ENCODE measurements around the gene ZNF311.

The ZNF311 gene

DNA sequence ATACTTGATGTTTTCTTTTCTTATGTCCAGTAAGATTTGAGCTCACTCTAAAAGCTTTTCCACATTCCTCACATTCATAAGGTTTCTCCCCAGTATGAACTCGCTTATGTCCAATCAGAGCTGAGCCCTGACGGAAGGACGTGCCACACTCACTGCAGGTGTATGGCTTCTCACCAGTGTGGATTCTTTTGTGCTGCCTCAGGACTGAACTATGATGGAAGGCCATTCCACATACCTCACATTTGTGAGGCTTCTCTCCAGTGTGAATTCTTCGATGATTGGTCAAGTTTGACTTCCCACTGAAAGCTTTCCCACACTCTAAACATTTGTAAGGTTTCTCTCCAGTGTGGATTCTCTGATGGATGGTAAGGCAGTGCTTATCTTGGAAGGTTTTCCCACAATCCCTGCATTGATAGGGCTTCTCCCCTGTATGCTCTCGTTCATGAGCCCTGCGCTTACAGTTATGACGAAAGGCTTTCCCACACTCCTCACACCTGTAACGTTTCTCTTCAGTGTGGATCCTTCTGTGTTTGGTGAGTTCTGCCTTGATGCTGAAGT is 9.9 kb downstream of the ZNF311 start:
- Histone ChIP-seq H3K36me3 (ENCODE audit: insufficient read depth, low read length) (no peaks in the 10 kb centered on the region), H3K4me3 (no peak overlapping the region), H3K27ac (no peak overlapping the region), H3K9me3 (ENCODE audit: low read depth, low read length) (no peaks in the 10 kb centered on the region), H3K9ac (ENCODE audit: insufficient read length) (no peak overlapping the region)
- DNase-seq (ENCODE audit: low read depth, low spot score): no peak
- TF ChIP-seq EZH2 (IDR thresholded peaks at IDR 0.05): no peak
- TF ChIP-seq FOXP2 (optimal IDR thresholded peaks at IDR 0.05; ENCODE audit: control extremely low read depth, extremely low read length, insufficient read depth): no peak
- no peak for TF ChIP-seq POLR2AphosphoS5 (IDR thresholded peaks at IDR 0.05; ENCODE audit: borderline replicate concordance, low read depth, low read length)

DNA sequence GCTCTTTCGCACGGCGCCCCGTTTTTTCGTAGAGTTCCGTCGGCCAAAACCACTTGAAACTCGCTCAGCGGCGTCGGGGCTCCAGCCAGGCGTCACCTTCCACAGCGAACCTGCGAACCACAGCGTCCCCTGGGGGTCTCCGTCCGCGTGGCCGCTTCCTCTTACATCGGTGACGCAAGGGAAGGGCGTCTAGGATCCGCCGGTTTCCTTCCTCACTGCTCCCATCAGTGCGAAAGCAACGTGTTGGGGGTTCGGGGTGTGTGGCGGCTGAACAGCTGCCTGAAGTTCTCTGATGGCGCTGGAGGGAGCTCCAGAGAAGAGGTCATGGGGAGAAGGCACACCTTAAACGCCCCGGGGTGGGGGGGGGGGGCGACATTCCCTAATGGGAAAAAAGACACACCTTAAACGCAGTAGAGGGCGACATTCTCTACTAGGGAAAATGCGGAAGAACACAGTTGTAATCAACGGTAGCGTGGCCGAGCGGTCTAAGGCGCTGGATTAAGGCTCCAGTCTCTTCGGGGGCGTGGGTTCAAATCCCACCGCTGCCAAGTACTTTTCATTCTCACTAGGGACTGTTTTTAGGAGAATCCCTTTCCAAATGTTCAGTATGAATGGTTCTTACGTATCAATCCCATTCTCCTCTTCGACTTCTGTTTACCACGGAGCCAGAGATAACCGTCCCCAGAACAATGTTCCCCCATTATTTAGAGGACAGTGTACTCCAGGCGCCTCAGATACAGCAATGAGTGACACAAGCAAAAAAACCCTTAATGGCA is 16.4 kb downstream of the ZNF311 start:
- H3K4me3 ChIP-seq: no peak overlapping the region
- H3K36me3 ChIP-seq (ENCODE audit: insufficient read depth, low read length): no peaks in the 10 kb centered on the region
- no peak for DNase-seq (ENCODE audit: low read depth, low spot score)
- TF ChIP-seq POLR2AphosphoS5 (IDR thresholded peaks at IDR 0.05; ENCODE audit: borderline replicate concordance, low read depth, low read length) (no peak), EZH2 (IDR thresholded peaks at IDR 0.05) (no peak), FOXP2 (optimal IDR thresholded peaks at IDR 0.05; ENCODE audit: control extremely low read depth, extremely low read length, insufficient read depth) (no peak)
- no peaks in the 10 kb centered on the region for H3K9me3 ChIP-seq (ENCODE audit: low read depth, low read length)
- H3K27ac ChIP-seq: no peak overlapping the region
- H3K9ac ChIP-seq (ENCODE audit: insufficient read length): no peak overlapping the region

DNA sequence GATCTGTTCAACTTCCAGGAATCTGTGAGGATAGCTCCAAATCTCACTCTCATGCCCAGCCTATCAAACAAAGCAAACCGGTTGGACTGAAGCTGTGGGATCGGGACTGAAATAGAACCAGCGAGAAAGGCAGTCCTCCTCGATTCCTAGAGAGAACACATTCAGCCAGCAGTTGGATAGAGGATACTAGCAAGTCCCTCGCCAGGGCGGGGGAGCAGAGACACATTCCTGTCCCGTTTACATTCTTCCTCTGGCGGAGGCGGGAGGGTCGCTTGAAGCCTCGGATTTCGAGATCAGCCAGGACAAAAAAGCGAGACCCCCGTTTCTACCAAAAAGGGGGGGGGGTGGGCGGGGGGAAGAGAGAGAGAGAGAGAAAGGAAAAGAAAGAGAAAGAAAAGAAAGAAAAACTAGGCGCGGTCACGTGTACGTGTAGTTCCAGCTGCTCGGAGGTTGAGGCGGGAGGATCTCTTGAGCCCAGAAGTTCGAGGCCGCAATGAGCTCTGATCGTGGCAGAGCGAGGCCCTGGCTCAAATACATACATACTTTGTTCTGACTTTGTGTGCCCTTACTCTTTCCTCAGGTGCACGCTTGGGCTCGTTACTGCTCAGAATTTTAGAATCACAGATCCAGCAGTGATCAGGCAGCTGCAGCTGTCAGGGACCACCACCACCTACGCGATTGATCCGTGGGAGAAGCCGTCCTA is 19.5 kb downstream of the ZNF311 start:
- peak; percentile 90 for DNase-seq (ENCODE audit: low read depth, low spot score)
- peak overlapping the region; percentile 89 for H3K27ac ChIP-seq
- H3K36me3 ChIP-seq (ENCODE audit: insufficient read depth, low read length): no peaks in the 10 kb centered on the region
- H3K9ac ChIP-seq (ENCODE audit: insufficient read length): peak overlapping the region; percentile 78
- H3K9me3 ChIP-seq (ENCODE audit: low read depth, low read length): no peaks in the 10 kb centered on the region
- H3K4me3 ChIP-seq: peak overlapping the region; percentile 82
- TF ChIP-seq POLR2AphosphoS5 (IDR thresholded peaks at IDR 0.05; ENCODE audit: borderline replicate concordance, low read depth, low read length): peak; percentile 87
- TF ChIP-seq FOXP2 (optimal IDR thresholded peaks at IDR 0.05; ENCODE audit: control extremely low read depth, extremely low read length, insufficient read depth): no peak

DNA sequence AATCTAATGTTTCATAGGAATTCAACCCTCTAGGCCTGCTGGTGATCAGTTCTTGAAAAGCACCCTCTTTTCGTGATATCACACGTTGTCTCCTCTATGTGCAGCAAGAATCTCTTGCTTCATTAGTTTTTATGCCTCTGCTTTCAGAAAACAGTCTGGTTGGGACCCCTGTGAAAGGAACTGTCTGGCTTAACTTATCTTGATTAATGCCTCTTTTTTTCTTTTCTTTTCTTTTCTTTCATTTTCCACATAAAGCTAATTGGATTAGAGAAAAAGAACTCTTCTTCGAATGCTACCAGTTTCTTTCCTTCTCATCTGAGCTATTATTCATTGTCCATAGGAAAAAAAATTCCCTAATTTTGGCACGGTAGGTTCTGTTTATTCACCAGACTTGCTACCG is 21.3 kb downstream of the ZNF311 start:
- H3K9me3 ChIP-seq (ENCODE audit: low read depth, low read length): no peaks in the 10 kb centered on the region
- H3K27ac ChIP-seq: 0 out of 2 replicates have a peak overlapping the region, but pooled peaks have one; percentile 17
- no peak overlapping the region for H3K9ac ChIP-seq (ENCODE audit: insufficient read length)
- H3K36me3 ChIP-seq (ENCODE audit: insufficient read depth, low read length): no peaks in the 10 kb centered on the region
- no peak for DNase-seq (ENCODE audit: low read depth, low spot score)
- peak overlapping the region; percentile 82 for H3K4me3 ChIP-seq
- no peak for TF ChIP-seq EZH2 (IDR thresholded peaks at IDR 0.05)
- TF ChIP-seq POLR2AphosphoS5 (IDR thresholded peaks at IDR 0.05; ENCODE audit: borderline replicate concordance, low read depth, low read length): no peak
- no peak for TF ChIP-seq FOXP2 (optimal IDR thresholded peaks at IDR 0.05; ENCODE audit: control extremely low read depth, extremely low read length, insufficient read depth)

DNA sequence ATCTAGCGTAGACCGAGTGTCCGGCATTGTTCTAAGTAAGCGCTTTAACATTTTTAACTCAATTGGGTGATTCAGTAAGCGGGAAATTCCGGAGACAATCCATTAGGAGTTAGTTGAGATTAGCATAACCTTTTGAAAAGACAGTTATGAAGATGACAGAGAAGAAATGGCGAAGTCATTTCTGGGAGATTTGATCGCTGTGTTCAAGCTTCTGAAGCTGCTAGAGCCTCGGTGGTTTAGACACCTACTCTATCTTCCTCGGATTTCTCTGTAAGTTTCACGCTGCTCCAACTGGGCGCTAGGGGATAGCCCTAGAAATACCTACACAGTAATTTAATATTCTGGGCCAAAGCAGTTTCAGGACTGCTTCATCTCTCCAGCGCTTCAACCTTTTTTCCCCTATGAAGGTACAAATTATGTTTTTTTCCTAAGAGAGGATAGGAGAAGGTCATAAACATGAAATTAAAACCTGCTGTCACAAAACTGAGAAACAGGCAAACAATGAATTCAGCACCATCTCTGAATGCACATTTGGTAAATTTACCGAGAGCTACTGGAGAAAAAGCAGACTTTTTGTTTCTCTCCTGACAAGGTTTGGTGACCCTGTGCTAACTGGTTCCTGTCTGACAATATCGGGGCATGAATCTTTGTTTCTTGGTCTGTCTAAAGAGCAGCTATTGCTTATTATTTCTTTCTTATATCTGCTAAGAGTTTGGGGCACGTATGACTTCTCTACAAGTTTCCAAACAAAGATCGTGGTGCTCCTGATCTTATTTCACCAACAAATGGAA is 22.4 kb downstream of the ZNF311 start:
- no peaks in the 10 kb centered on the region for H3K36me3 ChIP-seq (ENCODE audit: insufficient read depth, low read length)
- peak overlapping the region; percentile 94 for H3K4me3 ChIP-seq
- no peaks in the 10 kb centered on the region for H3K9me3 ChIP-seq (ENCODE audit: low read depth, low read length)
- peak overlapping the region; percentile 92 for H3K27ac ChIP-seq
- no peak for TF ChIP-seq POLR2AphosphoS5 (IDR thresholded peaks at IDR 0.05; ENCODE audit: borderline replicate concordance, low read depth, low read length)
- TF ChIP-seq EZH2 (IDR thresholded peaks at IDR 0.05): no peak
- TF ChIP-seq FOXP2 (optimal IDR thresholded peaks at IDR 0.05; ENCODE audit: control extremely low read depth, extremely low read length, insufficient read depth): no peak
- DNase-seq (ENCODE audit: low read depth, low spot score): no peak
- H3K9ac ChIP-seq (ENCODE audit: insufficient read length): peak overlapping the region; percentile 87

DNA sequence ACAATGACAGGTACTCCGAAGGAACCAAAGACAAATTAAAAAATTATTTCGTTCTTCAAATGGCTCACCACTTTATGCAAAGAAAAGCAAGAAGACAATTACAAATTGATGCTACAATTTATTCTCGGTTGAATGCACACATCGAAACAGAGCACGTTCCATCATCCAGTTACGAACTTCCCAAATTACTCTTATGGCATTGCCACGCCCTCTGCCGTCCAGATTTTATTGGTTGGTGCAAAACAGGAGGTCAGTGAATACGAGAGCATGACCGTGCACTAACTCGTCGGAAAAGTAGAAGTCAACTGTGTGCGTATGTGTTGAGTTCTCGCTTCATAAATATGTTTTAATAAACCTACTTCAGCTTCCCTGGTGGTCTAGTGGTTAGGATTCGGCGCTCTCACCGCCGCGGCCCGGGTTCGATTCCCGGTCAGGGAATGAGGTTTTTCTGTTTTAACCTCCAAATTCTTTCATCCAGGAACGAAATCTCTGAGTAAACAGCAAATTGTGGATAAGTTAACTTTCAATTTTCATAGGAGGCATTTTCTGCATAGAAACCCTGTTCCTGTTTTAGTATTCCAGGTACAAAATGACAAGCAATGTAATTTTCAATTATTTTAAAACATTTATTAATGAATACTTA is 23.2 kb downstream of the ZNF311 start:
- Histone ChIP-seq H3K9me3 (ENCODE audit: low read depth, low read length) (no peaks in the 10 kb centered on the region), H3K27ac (peak overlapping the region; percentile 92), H3K9ac (ENCODE audit: insufficient read length) (peak overlapping the region; percentile 87), H3K36me3 (ENCODE audit: insufficient read depth, low read length) (no peaks in the 10 kb centered on the region), H3K4me3 (peak overlapping the region; percentile 94)
- TF ChIP-seq FOXP2 (optimal IDR thresholded peaks at IDR 0.05; ENCODE audit: control extremely low read depth, extremely low read length, insufficient read depth) (no peak), POLR2AphosphoS5 (IDR thresholded peaks at IDR 0.05; ENCODE audit: borderline replicate concordance, low read depth, low read length) (no peak), EZH2 (IDR thresholded peaks at IDR 0.05) (no peak)
- DNase-seq (ENCODE audit: low read depth, low spot score): peak; percentile 83

DNA sequence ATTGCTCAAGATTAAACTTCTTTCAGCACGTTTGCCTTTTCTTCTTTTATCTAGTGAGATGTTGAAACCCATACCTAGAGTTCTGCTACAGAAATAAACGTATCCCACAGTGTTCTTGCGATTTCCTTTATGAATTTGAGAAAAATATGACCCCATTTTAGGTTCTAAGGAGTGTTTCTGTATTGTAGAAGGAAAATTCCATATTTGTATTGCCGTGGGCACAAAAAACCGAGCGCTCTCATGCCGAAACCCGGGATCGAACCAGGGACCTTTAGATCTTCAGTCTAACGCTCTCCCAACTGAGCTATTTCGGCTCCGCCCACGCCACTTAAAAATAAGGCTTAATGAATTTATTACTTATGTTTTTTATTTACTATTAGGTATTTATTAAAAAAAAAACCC is 23.7 kb downstream of the ZNF311 start:
- Histone ChIP-seq H3K9ac (ENCODE audit: insufficient read length) (peak overlapping the region; percentile 83), H3K4me3 (peak overlapping the region; percentile 94), H3K27ac (peak overlapping the region; percentile 86), H3K36me3 (ENCODE audit: insufficient read depth, low read length) (no peaks in the 10 kb centered on the region), H3K9me3 (ENCODE audit: low read depth, low read length) (no peaks in the 10 kb centered on the region)
- no peak for TF ChIP-seq EZH2 (IDR thresholded peaks at IDR 0.05)
- no peak for DNase-seq (ENCODE audit: low read depth, low spot score)

Measured in SK-N-MC (cell line).